Inferior parietal cortex (tissue), 1 donor: Measurements from ENCODE around the gene FMN1.

Experiments
- DNase-seq: peaks from one replicate; pipeline ENCODE4 v3.0.0-alpha.2; 2016; ENCODE audit errors: extremely low spot score

Gene FMN1

GRCh38 chr15:33201491-33202231 lies 7.1 kb upstream of the FMN1 start:
- DNase-seq: peak; percentile 32

DNA sequence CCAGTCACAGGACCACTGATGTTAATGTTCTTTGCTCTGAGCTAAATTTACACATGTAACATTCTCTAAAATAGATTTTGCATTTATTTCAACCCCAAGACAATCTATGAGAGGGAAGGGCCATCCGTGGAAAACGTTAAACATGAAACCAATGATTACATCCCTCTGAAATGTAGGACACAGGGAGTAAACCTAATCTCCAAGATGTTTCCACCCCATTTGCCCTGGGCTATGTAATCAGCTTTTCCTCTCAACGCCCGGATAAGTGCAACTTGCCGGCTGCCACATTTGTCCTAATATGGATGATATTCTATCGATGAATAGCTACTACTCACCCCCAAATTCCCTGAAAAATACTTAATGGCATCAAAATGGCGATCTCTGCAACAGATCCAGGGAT lies 6.4 kb upstream of the FMN1 start:
- no peak for DNase-seq

- DNase-seq: no peak
Measured at GRCh38 chr15:33200444-33200843, 5.9 kb upstream of the FMN1 start.

DNA sequence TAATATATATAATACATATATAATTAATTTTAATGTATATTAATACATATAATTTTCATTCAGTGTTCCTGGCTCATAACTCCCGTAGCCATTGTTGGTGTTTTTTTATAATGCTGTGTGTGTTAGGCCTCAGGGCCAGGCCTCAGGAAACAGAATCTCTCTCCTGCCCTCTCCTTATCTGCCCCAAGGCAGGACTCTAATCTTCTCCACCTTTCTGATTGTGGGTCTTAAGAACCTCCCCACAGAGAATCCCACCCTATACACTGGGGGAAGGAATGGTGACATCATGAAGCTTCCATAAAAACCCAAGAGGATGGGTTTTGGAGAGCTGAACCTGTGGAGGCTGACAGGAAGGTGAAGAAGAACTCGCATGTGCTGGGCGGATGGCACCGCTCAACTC lies 4.0 kb upstream of the FMN1 start:
- DNase-seq: no peak

DNA sequence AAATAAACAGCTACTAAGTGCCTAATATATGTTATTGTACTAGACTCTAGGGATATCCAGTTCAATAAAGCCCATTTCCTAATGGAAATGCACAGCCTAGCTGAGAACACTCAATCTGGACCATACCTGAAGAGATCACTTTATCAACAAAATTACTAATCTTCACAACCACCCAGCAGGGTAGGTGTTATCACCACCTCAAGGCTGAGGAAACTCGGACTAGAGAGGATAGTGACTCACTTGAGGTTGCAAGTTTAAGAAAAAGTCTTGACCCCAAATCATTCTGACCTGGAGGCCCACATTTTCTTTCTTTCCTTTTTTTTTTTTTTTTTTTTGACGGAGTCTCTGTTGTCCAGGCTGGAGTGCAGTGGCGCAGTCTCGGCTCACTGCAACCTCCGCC lies 3.1 kb upstream of the FMN1 start:
- no peak for DNase-seq

- no peak for DNase-seq
Measured at GRCh38 chr15:33194237-33194636, 277 bp downstream of the FMN1 start.

DNA sequence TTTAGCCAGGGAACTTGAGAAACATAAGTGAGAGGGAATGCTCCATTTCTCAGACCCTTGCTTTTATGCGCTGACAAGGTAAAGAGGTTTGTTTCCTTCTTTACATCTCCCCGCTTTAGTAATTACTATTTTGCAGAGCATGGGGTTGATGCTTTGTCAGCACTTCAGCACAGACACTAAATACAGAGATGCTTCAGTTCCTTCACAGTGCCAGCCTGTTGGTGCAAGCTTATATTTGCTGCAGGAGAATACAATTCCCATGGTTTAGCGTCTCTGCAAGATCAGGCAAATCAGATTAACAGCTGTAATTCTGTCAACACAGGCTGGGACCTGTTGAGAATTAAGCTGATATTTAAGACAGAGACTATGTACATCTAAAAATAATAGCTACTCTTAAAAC lies 2.9 kb downstream of the FMN1 start:
- no peak for DNase-seq

DNA sequence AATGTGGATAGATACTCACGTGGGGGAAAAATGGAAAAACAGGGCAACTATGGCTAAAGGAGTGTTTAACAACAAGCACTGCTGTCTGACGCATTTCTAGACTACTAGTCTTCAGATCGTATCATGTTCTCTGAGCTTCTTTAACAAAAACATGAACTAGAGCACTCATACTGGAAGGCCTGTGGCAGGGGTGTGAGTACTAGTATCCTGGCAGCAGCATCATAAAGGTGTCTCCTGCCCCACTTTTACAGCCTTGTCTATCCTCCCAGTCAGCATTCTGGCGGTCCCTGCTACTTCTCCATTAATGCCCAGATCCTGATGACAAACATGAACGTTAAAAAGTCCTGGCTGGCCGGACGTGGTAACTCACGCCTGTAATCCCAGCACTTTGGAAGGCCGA lies 4.0 kb downstream of the FMN1 start:
- DNase-seq: no peak

DNA sequence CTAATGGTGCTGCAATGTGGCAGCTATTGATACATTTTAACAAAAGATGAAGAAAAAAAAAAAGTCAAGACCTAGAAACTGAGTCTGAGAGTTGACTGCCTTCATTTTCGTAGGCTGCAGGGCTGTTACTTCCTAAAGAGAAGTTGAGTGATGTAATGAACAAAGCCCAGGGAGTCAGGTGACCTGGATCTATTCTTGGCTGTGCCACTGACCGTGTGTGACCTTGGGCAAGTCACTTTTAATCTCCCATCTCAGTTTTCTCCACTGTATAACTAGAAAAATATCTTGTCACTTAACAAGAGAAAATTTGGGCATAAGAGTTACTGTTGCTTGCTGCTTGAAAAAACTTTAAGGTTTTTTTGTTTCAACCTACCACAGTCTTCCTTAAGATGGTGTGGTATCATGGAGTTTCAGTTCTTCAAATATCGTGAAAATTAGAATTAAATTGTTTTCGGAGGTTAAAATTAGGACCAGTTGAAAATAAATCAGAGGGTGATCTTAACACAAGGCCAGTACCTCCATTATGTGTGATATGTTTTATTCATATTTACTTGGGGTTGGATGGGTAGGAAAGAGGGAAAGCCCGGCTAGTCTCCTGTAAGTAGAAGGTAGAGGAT lies 5.8 kb downstream of the FMN1 start:
- no peak for DNase-seq

- DNase-seq: no peak
Measured at GRCh38 chr15:33188159-33188558, 6.4 kb downstream of the FMN1 start.

GRCh38 chr15:33183334-33183733 lies 11.2 kb downstream of the FMN1 start:
- no peak for DNase-seq

DNA sequence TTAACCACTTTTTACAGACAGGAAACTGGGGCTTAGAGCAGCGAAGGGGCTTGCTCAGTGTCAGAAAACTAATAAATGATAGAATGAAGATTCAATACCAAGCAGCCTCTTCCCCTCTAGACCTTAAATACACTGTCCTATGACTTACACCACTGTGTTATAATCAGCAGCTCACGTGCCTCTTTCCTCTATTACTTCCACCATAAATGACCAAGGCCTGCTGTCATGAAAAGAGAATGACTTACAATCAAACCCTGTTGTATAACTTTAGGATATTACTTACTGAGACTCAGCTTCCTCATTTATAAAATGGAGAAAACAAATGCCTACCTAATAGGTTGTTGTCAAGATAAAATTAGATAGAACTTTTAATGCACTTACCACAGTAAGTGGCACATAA lies 11.6 kb downstream of the FMN1 start:
- no peak for DNase-seq

- no peak for DNase-seq
Measured at GRCh38 chr15:33182278-33182905, 12.1 kb downstream of the FMN1 start.

DNA sequence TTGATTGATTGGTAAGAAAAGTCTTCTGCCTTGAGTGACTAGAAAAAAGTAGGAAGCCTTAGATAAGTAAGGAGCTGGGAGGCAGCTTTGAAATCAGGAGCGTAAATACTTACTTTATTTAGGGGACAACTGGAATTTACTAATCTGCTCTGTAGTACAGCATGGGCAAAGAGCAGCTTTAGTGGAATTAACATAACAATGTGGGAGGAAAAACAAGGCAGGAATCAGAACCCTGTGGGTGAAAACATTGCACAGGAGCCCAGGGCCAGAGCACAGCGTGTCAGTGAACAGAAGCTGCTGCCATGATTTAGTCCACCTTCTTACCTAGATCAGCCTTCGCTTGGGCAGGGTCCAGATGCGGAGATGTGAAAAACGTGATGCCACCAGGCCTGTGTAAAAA lies 14.6 kb downstream of the FMN1 start:
- DNase-seq: no peak

DNA sequence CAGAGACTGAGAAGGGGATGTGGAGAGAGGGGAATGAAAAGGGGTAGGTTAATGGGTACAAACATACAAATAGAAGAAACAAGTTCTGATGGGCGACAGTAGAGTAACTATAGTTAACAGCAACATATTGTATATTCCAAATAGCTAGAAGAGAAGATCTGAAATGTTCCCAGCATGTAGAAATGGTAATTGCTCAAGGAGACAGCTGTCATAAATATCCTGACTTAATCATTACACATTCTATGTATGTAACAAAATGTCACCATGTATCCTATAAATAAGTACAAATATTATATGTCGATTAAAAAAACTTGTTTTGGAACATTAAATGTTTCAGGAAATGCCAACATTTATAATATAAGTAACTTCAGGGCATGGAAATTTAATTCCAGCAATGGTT lies 23.3 kb downstream of the FMN1 start:
- DNase-seq: no peak

- no peak for DNase-seq
Measured at GRCh38 chr15:33169625-33170024, 24.9 kb downstream of the FMN1 start.

- no peak for DNase-seq
Measured at GRCh38 chr15:33168444-33168843, 26.1 kb downstream of the FMN1 start.

- DNase-seq: no peak
Measured at GRCh38 chr15:33163816-33164215, 30.7 kb downstream of the FMN1 start.

- DNase-seq: no peak
Measured at GRCh38 chr15:33161209-33161608, 33.3 kb downstream of the FMN1 start.

DNA sequence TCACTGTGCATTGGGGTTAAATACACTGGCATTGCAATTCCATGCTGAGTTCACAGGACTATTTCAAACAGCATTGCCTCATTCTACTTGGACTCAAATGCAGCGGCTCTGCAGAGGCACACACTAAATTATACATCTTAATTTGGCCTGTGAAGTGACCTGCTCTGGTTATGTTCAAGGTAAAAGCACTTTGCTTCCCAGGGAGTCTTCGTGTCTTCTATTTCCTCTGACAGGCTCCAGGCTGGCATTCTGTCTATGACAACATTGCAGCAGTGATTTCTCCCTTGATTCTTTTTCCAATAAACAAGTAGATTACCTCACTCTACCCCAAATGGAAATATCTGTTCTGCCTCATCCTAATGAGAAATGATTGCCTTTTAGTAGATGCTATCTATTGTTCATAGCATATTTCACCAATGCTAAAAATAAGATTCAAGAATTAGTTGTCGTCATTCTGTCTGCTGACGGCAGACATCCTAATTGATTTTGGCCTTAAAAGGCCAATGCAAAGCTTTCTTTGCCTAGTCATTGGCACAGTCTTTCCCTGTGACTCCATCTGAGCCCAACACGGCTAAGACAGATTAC lies 33.8 kb downstream of the FMN1 start:
- DNase-seq: no peak

GRCh38 chr15:33159726-33160453 lies 34.6 kb downstream of the FMN1 start:
- no peak for DNase-seq

- no peak for DNase-seq
Measured at GRCh38 chr15:33158366-33158765, 36.1 kb downstream of the FMN1 start.
